ENCODE results near the gene WNT9B. TPM values are rescaled to one million over a fixed set of nuclear protein-coding genes. Genes with fewer than 3 reads are reported as not detected.

Gene WNT9B
- total RNA-seq, 1 experiment from 2014 or later: 0.70 TPM

GRCh38 chr17:46820592-46821450 is 30.6 kb upstream of the WNT9B start:
- no peak for TF ChIP-seq CTCF (conservative IDR thresholded peaks at IDR 0.05)
- Histone ChIP-seq H3K9me3 (ENCODE audit: control insufficient read depth, low read depth, low read length) (no peaks in the 10 kb centered on the region), H4K20me1 (ENCODE audit: control insufficient read depth, insufficient read depth, insufficient read length) (no peaks in the 10 kb centered on the region), H2BK20ac (ENCODE audit: low read depth, low read length, poor library complexity, severe bottlenecking) (no peak overlapping the region), H3K27ac (ENCODE audit: insufficient read length, low read depth, low read length) (no peak overlapping the region), H3K4me1 (ENCODE audit: insufficient read depth, low read length) (peaks cover 7% of the 10 kb centered on the region; the same call in 1 of the 2 replicates), H2BK15ac (ENCODE audit: low read depth, low read length) (no peak overlapping the region), H2AFZ (ENCODE audit: low read length) (no peak overlapping the region), H4K5ac (ENCODE audit: insufficient read length, low read depth, low read length) (no peak overlapping the region), H4K8ac (replicated peaks; ENCODE audit: insufficient read length, low read depth, low read length) (no peak overlapping the region), H3K79me1 (ENCODE audit: insufficient read depth, low read depth, low read length, poor library complexity, severe bottlenecking) (no peaks in the 10 kb centered on the region), H4K91ac (ENCODE audit: insufficient read length, low read depth, low read length) (no peak overlapping the region), H3T11ph (ENCODE audit: low read length) (no peak overlapping the region), H3K18ac (ENCODE audit: insufficient read length, low read depth, low read length) (peak overlapping the region; percentile 8), H2BK5ac (ENCODE audit: insufficient read length, low read length) (no peak overlapping the region), H2BK12ac (ENCODE audit: insufficient read length, low read depth, low read length) (no peak overlapping the region), H3K23me2 (ENCODE audit: insufficient read length, low read depth, low read length, poor library complexity, severe bottlenecking) (peaks cover 31% of the 10 kb centered on the region), H3K4ac (ENCODE audit: low read depth, low read length) (no peak overlapping the region), H3K4me2 (ENCODE audit: insufficient read depth, insufficient read length, low read length) (peak overlapping the region; percentile 82), H3K56ac (ENCODE audit: insufficient read length, low read depth, low read length) (no peak overlapping the region), H3K23ac (ENCODE audit: insufficient read length, low read depth, low read length) (no peak overlapping the region), H3K14ac (ENCODE audit: insufficient read depth, low read length) (peak overlapping the region; percentile 16; the same call in 1 of the 2 replicates), H2AK5ac (ENCODE audit: insufficient read length, low read length) (no peak overlapping the region), H3K9ac (ENCODE audit: extremely low read depth, insufficient read length, low read length) (no peak overlapping the region), H3K27me3 (ENCODE audit: insufficient read depth, low read length) (peaks cover 39% of the 10 kb centered on the region), H2BK120ac (ENCODE audit: low read depth, low read length, poor library complexity, severe bottlenecking) (no peak overlapping the region), H3K79me2 (ENCODE audit: insufficient read depth, low read length) (no peaks in the 10 kb centered on the region)
- no CpG with 5 or more reads among the region's 13 CpGs for WGBS (ENCODE audit: extremely low coverage, insufficient read length, low lambda C conversion rate)
- H3K9me3 Mint-ChIP-seq: no peaks in the 10 kb centered on the region; a peak in 2 of 5 replicates
- H3K36me3 Mint-ChIP-seq (ENCODE audit: insufficient read depth in 1 of 3, low read depth in 3 of 3): no peaks in the 10 kb centered on the region; a peak in 1 of 7 replicates
- H3K27ac Mint-ChIP-seq: no peak overlapping the region
- peaks cover 37 to 45% of the 10 kb centered on the region in 2 experiments for H3K4me1 Mint-ChIP-seq
- DNase-seq: peak; percentile 66
- H3K4me3 Mint-ChIP-seq: peak overlapping the region; percentile 80 to 81
- peaks cover 82% of the 10 kb centered on the region for H3K27me3 Mint-ChIP-seq (ENCODE audit: low read depth)
